ENCODE measurements around the gene RPLP2. TPM values are rescaled to one million over a fixed set of nuclear protein-coding genes. Genes with fewer than 3 reads are reported as not detected.

Gene RPLP2
- polyA plus RNA-seq, 1 experiment = 1,199 TPM

GRCh38 chr11:824292-824880 is 14.6 kb downstream of the RPLP2 start:
- DNase-seq (ENCODE audit: low read depth) = no peak
- H3K36me3 ChIP-seq (ENCODE audit: control insufficient read depth, insufficient read depth, low read length) = peaks cover 30% of the 10 kb centered on the region
- H3K27me3 ChIP-seq (ENCODE audit: control insufficient read depth, insufficient read depth, low read length) = no peaks in the 10 kb centered on the region
- H3K4me3 ChIP-seq (ENCODE audit: low read depth, low read length) = no peak overlapping the region
- POLR2A ChIA-PET = no interaction called here
- CTCF ChIA-PET = no interaction called here
- TF ChIP-seq CTCF (IDR thresholded peaks at IDR 0.05; ENCODE audit: insufficient read depth, low read depth, low read length) = no peak

- peaks cover 30% of the 10 kb centered on the region for H3K36me3 ChIP-seq (ENCODE audit: control insufficient read depth, insufficient read depth, low read length)
- ChIA-PET POLR2A (no interaction called here), CTCF (no interaction called here)
- no peaks in the 10 kb centered on the region for H3K27me3 ChIP-seq (ENCODE audit: control insufficient read depth, insufficient read depth, low read length)
- no peak for TF ChIP-seq CTCF (IDR thresholded peaks at IDR 0.05; ENCODE audit: insufficient read depth, low read depth, low read length)
- DNase-seq (ENCODE audit: low read depth) = no peak
- H3K4me3 ChIP-seq (ENCODE audit: low read depth, low read length) = no peak overlapping the region
Observed at GRCh38 chr11:824942-825341, 15.2 kb downstream of the RPLP2 start.

GRCh38 chr11:825366-826226 is 15.8 kb downstream of the RPLP2 start:
- no peaks in the 10 kb centered on the region for H3K27me3 ChIP-seq (ENCODE audit: control insufficient read depth, insufficient read depth, low read length)
- CTCF ChIA-PET = interaction anchor here (0.7 kb wide), 1 partner anchor 42 kb away, joined by 3 read pairs; no protein-coding TSS in a partner anchor
- no peak for DNase-seq (ENCODE audit: low read depth)
- no peak for TF ChIP-seq CTCF (IDR thresholded peaks at IDR 0.05; ENCODE audit: insufficient read depth, low read depth, low read length)
- POLR2A ChIA-PET = no interaction called here
- peaks cover 30% of the 10 kb centered on the region for H3K36me3 ChIP-seq (ENCODE audit: control insufficient read depth, insufficient read depth, low read length)
- no peak overlapping the region for H3K4me3 ChIP-seq (ENCODE audit: low read depth, low read length)

- CTCF ChIA-PET = no interaction called here
Observed at GRCh38 chr11:826227-826621, 16.5 kb downstream of the RPLP2 start.

More at GRCh38 chr11:826227-826621, 16.5 kb downstream of the RPLP2 start:
- peaks cover 30% of the 10 kb centered on the region for H3K36me3 ChIP-seq (ENCODE audit: control insufficient read depth, insufficient read depth, low read length)
- H3K4me3 ChIP-seq (ENCODE audit: low read depth, low read length) = no peak overlapping the region
- POLR2A ChIA-PET = no interaction called here
- TF ChIP-seq CTCF (IDR thresholded peaks at IDR 0.05; ENCODE audit: insufficient read depth, low read depth, low read length) = no peak
- H3K27me3 ChIP-seq (ENCODE audit: control insufficient read depth, insufficient read depth, low read length) = no peaks in the 10 kb centered on the region
- DNase-seq (ENCODE audit: low read depth) = no peak

Measured in BJ (cell line).